Ovary (tissue), 3 donors: ENCODE measurements around the gene UBTD1.

Source experiments
- CTCF ChIP-seq, 3 donors: fragments of 450-650 bp in 2 of 3; fragments of 200-600 bp in 1 of 3; IDR thresholded peaks; one replicate each; pipeline versions ENCODE4 v1.5.1 to v1.8.0; 2016 to 2022; ENCODE audit warnings: antibody characterized with exemption in 3 of 3, mild to moderate bottlenecking in 1 of 3
- EP300 ChIP-seq: sonication (generic); formaldehyde crosslinking; IDR thresholded peaks from one replicate; pipeline ENCODE4 v1.6.1; 2017; ENCODE audit warnings: antibody characterized with exemption
- POLR2A ChIP-seq: fragments of 450-650 bp; IDR thresholded peaks from one replicate; pipeline ENCODE4 v1.6.1; 2017; ENCODE audit warnings: antibody characterized with exemption, mild to moderate bottlenecking, moderate library complexity
- donor health status: DM: no; HTN: no; CAD: no.

GRCh38 chr10:97582169-97582568 lies 83.4 kb downstream of the UBTD1 start:
- TF ChIP-seq POLR2A: no peak
- no peak for TF ChIP-seq CTCF (IDR thresholded peaks at IDR 0.05)
- no peak for TF ChIP-seq EP300
